GM19467 (cell line): ENCODE measurements around the gene IL33.

Experiments
- ATAC-seq: cut with Tn5 transposase; IDR thresholded peaks from one replicate; pipeline ENCODE4 v1.9.1; 2021; ENCODE audit warnings: mild to moderate bottlenecking, moderate library complexity; ENCODE audit not compliant: unreplicated experiment

Gene IL33

GRCh38 chr9:6277417-6277816, 61.8 kb downstream of the IL33 start:
- ATAC-seq: no peak

- ATAC-seq: no peak
Measured at GRCh38 chr9:6301858-6302257, 86.3 kb downstream of the IL33 start.

- no peak for ATAC-seq
Measured at GRCh38 chr9:6302417-6302816, 86.8 kb downstream of the IL33 start.

- no peak for ATAC-seq
Measured at GRCh38 chr9:6304232-6304631, 88.6 kb downstream of the IL33 start.

GRCh38 chr9:6305954-6306563, 90.5 kb downstream of the IL33 start:
- ATAC-seq: no peak
